ENCODE results near the gene EPS8. TPM values are rescaled to one million over a fixed set of nuclear protein-coding genes. Genes with fewer than 3 reads are reported as not detected.

The EPS8 gene
- polyA plus RNA-seq, 3 donors, result 4.1 to 4.8 (median 4.3) TPM

DNA sequence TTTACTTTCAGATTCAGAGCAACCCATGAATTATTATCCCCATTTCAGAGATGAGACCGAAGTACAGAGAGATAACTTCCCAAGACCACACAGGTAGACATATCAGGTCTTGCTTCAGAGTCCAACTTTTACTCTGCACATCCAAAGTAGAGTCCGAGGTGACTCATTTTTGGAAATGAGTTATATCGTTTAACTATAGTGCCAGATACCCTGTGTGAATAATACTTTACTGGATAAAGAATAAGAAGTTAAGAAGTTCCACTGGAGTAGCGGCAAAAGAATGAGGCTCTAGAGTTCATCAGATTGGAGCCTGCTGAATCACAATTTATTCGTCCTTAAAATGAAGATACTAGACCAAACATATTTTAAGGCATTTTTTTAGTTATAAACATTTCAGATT lies 124.7 kb downstream of the EPS8 start:
- Mint-ChIP-seq H3K27me3 (ENCODE audit: low read depth in 3 of 3) (no peaks in the 10 kb centered on the region), H3K27ac (no peak overlapping the region), H3K36me3 (no peaks in the 10 kb centered on the region), H3K4me1 (no peaks in the 10 kb centered on the region), H3K9me3 (peaks cover 0 to 3% (median 0%) of the 10 kb centered on the region in 7 donors), H3K4me3 (no peak overlapping the region)
- Histone ChIP-seq H3K27me3 (ENCODE audit: control insufficient read depth in 2 of 2, insufficient read depth in 2 of 2, low read length in 2 of 2) (no peaks in the 10 kb centered on the region), H3K79me2 (ENCODE audit: insufficient read depth, low read length) (no peaks in the 10 kb centered on the region), H3K36me3 (replicated peaks in 1 of 2; ENCODE audit: control insufficient read depth in 1 of 2, insufficient read depth in 2 of 2, low read length in 2 of 2) (no peaks in the 10 kb centered on the region), H3K9ac (ENCODE audit: insufficient read depth, low read length, poor library complexity, severe bottlenecking) (no peak overlapping the region), H3K9me3 (replicated peaks in 1 of 2; ENCODE audit: control insufficient read depth in 1 of 2, insufficient read depth in 1 of 2, low read length in 2 of 2) (no peaks in the 10 kb centered on the region), H3K4me1 (ENCODE audit: control insufficient read depth in 1 of 2, insufficient read depth in 2 of 2, low read length in 2 of 2) (no peaks in the 10 kb centered on the region), H3K4me2 (replicated peaks; ENCODE audit: extremely low read depth, low read length, poor library complexity, severe bottlenecking) (no peak overlapping the region), H4K20me1 (ENCODE audit: insufficient read depth, low read length) (no peaks in the 10 kb centered on the region), H3K4me3 (replicated peaks in 1 of 3; ENCODE audit: low read depth in 2 of 3, low read length in 3 of 3) (no peak overlapping the region), H3K27ac (ENCODE audit: low read depth in 1 of 2, low read length in 2 of 2) (no peak overlapping the region), H2AFZ (ENCODE audit: insufficient read depth, low read depth, low read length, poor library complexity, severe bottlenecking) (no peak overlapping the region)
- DNase-seq, result no peak
- WGBS (ENCODE audit: insufficient coverage), result 80% methylated on average over 1 of the region's 5 CpGs
- TF ChIP-seq, protein P1, sequence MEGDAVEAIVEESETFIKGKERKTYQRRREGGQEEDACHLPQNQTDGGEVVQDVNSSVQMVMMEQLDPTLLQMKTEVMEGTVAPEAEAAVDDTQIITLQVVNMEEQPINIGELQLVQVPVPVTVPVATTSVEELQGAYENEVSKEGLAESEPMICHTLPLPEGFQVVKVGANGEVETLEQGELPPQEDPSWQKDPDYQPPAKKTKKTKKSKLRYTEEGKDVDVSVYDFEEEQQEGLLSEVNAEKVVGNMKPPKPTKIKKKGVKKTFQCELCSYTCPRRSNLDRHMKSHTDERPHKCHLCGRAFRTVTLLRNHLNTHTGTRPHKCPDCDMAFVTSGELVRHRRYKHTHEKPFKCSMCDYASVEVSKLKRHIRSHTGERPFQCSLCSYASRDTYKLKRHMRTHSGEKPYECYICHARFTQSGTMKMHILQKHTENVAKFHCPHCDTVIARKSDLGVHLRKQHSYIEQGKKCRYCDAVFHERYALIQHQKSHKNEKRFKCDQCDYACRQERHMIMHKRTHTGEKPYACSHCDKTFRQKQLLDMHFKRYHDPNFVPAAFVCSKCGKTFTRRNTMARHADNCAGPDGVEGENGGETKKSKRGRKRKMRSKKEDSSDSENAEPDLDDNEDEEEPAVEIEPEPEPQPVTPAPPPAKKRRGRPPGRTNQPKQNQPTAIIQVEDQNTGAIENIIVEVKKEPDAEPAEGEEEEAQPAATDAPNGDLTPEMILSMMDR (IDR thresholded peaks at IDR 0.05), result no peak
- intact Hi-C loops (cut with micrococcal nuclease), result no loop called here

DNA sequence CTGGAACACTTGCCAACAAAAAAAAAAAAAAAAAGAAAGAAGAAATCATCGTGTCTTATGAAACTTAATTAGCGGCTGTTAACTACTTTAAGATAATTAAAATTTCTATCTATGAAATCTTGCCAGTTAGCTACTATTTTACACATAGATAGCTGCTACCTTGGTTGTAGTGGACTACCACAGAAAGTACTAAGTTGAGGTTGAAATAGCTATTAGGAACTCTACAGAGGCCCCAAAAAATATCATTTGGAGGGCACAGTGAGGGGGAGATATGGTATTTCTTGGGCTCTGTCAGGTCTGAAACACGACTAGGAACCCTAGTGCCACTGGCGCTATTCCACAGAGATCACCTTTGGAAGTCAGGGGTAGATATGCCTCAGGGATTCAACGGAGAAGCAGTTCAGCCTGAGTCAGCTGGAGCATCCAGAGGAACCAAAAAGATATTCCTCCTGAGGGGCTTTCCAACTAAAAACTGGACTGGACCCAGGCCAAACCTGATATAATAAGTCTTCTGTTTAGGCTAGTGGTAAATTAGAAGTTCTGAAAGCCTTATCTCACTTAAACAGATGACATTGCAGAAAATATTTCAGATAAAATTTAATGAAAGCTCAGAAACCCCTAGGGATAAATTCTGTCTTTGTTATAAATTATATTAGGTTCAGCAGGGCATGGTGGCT lies 126.1 kb downstream of the EPS8 start:
- H3K27ac Mint-ChIP-seq, result no peak overlapping the region
- no peak overlapping the region for H3K4me3 Mint-ChIP-seq
- WGBS (ENCODE audit: insufficient coverage), result 85% methylated on average over 3 of the region's 5 CpGs
- no peak overlapping the region for H2AFZ ChIP-seq (ENCODE audit: insufficient read depth, low read depth, low read length, poor library complexity, severe bottlenecking)
- no peaks in the 10 kb centered on the region for H3K4me1 ChIP-seq (ENCODE audit: control insufficient read depth in 1 of 2, insufficient read depth in 2 of 2, low read length in 2 of 2)
- H3K27me3 Mint-ChIP-seq (ENCODE audit: low read depth in 3 of 3), result no peaks in the 10 kb centered on the region
- no peaks in the 10 kb centered on the region for H3K9me3 ChIP-seq (replicated peaks in 1 of 2; ENCODE audit: control insufficient read depth in 1 of 2, insufficient read depth in 1 of 2, low read length in 2 of 2)
- TF ChIP-seq, protein P1 (IDR thresholded peaks at IDR 0.05), result no peak
- DNase-seq, result no peak
- no peak overlapping the region for H3K4me2 ChIP-seq (replicated peaks; ENCODE audit: extremely low read depth, low read length, poor library complexity, severe bottlenecking)
- no peaks in the 10 kb centered on the region for H3K27me3 ChIP-seq (ENCODE audit: control insufficient read depth in 2 of 2, insufficient read depth in 2 of 2, low read length in 2 of 2)
- no peak overlapping the region for H3K4me3 ChIP-seq (replicated peaks in 1 of 3; ENCODE audit: low read depth in 2 of 3, low read length in 3 of 3)
- intact Hi-C loops (cut with micrococcal nuclease), result no loop called here
- H3K27ac ChIP-seq (ENCODE audit: low read depth in 1 of 2, low read length in 2 of 2), result no peak overlapping the region
- H3K9me3 Mint-ChIP-seq, result peaks cover 0 to 3% (median 0%) of the 10 kb centered on the region in 7 donors
- no peaks in the 10 kb centered on the region for H4K20me1 ChIP-seq (ENCODE audit: insufficient read depth, low read length)
- no peaks in the 10 kb centered on the region for H3K79me2 ChIP-seq (ENCODE audit: insufficient read depth, low read length)
- no peak overlapping the region for H3K9ac ChIP-seq (ENCODE audit: insufficient read depth, low read length, poor library complexity, severe bottlenecking)
- H3K4me1 Mint-ChIP-seq, result no peaks in the 10 kb centered on the region
- H3K36me3 Mint-ChIP-seq, result no peaks in the 10 kb centered on the region
- H3K36me3 ChIP-seq (replicated peaks in 1 of 2; ENCODE audit: control insufficient read depth in 1 of 2, insufficient read depth in 2 of 2, low read length in 2 of 2), result no peaks in the 10 kb centered on the region
